Astrocyte of the cerebellum (primary cell): ENCODE data around the gene LMAN1.

Source experiments
- DNase-seq: peaks from one replicate; pipeline ENCODE4 v3.0.0-alpha.2; 2011; ENCODE audit warnings: low read depth
- H3K4me3 ChIP-seq: 2 replicates; pipeline ENCODE4 v1.5.1; 2011; ENCODE audit warnings: mild to moderate bottlenecking, low read depth, low read length, moderate library complexity
- CTCF ChIP-seq: IDR thresholded peaks from 2 replicates; pipeline ENCODE4 v1.5.1; 2012; ENCODE audit warnings: low read length, low read depth, moderate library complexity, mild to moderate bottlenecking; ENCODE audit errors: missing control alignments
- in situ Hi-C: cut with HindIII; loops from 2 replicates; pipeline ENCODE4 v1.10.0; 2017; ENCODE audit warnings: low sequenced_read_pairs

LMAN1 gene

GRCh38 chr18:59358712-59359575 lies at the start of gene LMAN1:
LMAN1 (minus strand) TSS chr18:59359265; CDS start chr18:59359244, 21 bp downstream.
- peak within 1 kb of the TSS; percentile 93 for H3K4me3 ChIP-seq
- in situ Hi-C loops: no loop called here
- TF ChIP-seq CTCF: no peak
- peak; percentile 82 for DNase-seq

- peak; percentile 43 for DNase-seq
- peak; percentile 99 for TF ChIP-seq CTCF
- in situ Hi-C loops: no loop called here
- H3K4me3 ChIP-seq: no peak overlapping the region
These were observed 43.5 kb upstream of the LMAN1 start for GRCh38 chr18:59402432-59403090.

GRCh38 chr18:59400407-59400806 lies 41.3 kb upstream of the LMAN1 start:
- H3K4me3 ChIP-seq: no peak overlapping the region
- no peak for DNase-seq
- in situ Hi-C loops: no loop called here
- no peak for TF ChIP-seq CTCF

- H3K4me3 ChIP-seq: no peak overlapping the region
- in situ Hi-C loops: no loop called here
- TF ChIP-seq CTCF: no peak
- DNase-seq: no peak
These were observed 36.4 kb upstream of the LMAN1 start for GRCh38 chr18:59395226-59396175.

GRCh38 chr18:59393381-59393780 lies 34.3 kb upstream of the LMAN1 start:
- in situ Hi-C loops: no loop called here
- TF ChIP-seq CTCF: no peak
- H3K4me3 ChIP-seq: no peak overlapping the region
- no peak for DNase-seq

GRCh38 chr18:59388817-59389216 lies 29.8 kb upstream of the LMAN1 start:
- TF ChIP-seq CTCF: no peak
- no peak overlapping the region for H3K4me3 ChIP-seq
- in situ Hi-C loops: no loop called here
- DNase-seq: no peak
